ENCODE measurements around the gene MOB3B.

The MOB3B gene

DNA sequence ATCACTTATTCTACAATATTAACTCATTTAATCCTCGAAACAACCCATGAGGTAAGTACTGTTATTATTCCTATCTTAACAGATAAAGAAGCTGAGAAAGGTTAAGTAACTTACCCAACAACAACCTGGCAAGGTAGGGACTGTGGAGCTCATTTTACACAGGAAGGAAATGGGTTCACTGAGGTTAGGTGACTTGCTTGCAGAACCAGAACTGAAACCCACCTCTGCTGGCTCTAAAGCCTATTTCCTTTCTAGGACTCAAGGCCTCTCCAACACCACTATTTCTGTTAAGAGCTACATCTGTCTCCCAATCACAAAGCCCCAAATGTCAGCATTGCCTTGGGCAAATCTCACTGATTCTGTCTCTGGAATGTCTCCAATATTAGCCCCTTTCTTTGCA lies 44.5 kb downstream of the MOB3B start:
- ChIA-PET POLR2A (no interaction called here), CTCF (no interaction called here)
- TF ChIP-seq, protein P1, sequence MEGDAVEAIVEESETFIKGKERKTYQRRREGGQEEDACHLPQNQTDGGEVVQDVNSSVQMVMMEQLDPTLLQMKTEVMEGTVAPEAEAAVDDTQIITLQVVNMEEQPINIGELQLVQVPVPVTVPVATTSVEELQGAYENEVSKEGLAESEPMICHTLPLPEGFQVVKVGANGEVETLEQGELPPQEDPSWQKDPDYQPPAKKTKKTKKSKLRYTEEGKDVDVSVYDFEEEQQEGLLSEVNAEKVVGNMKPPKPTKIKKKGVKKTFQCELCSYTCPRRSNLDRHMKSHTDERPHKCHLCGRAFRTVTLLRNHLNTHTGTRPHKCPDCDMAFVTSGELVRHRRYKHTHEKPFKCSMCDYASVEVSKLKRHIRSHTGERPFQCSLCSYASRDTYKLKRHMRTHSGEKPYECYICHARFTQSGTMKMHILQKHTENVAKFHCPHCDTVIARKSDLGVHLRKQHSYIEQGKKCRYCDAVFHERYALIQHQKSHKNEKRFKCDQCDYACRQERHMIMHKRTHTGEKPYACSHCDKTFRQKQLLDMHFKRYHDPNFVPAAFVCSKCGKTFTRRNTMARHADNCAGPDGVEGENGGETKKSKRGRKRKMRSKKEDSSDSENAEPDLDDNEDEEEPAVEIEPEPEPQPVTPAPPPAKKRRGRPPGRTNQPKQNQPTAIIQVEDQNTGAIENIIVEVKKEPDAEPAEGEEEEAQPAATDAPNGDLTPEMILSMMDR (IDR thresholded peaks at IDR 0.05; ENCODE audit: insufficient read depth, low read length, missing control alignments) = no peak
- no peak overlapping the region for H3K4me3 ChIP-seq (ENCODE audit: low read depth, low read length)
- no peak for DNase-seq (ENCODE audit: low read depth, low spot score)

DNA sequence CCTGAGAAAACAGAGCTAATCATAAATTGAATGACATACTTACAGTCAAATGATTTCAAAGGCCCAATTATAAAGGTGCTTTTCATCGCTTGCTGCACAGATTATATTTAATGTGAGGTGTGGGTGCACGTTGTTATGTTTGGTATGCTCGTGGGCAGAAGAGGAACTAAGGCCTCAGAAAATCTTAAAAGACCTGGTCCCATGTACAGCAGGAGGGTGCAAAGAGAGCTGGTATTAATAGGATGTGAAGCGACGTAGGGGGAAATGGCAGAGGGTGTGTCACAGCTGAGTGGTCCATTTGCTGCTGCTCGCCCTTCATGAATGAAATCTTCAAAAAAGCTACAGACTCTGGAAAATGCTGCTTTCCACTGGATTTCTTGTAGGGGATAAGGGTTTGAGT lies 46.0 kb downstream of the MOB3B start:
- H3K4me3 ChIP-seq (ENCODE audit: low read depth, low read length) = no peak overlapping the region
- ChIA-PET POLR2A (no interaction called here), CTCF (no interaction called here)
- no peak for DNase-seq (ENCODE audit: low read depth, low spot score)
- TF ChIP-seq, protein P1 (IDR thresholded peaks at IDR 0.05; ENCODE audit: insufficient read depth, low read length, missing control alignments) = no peak

DNA sequence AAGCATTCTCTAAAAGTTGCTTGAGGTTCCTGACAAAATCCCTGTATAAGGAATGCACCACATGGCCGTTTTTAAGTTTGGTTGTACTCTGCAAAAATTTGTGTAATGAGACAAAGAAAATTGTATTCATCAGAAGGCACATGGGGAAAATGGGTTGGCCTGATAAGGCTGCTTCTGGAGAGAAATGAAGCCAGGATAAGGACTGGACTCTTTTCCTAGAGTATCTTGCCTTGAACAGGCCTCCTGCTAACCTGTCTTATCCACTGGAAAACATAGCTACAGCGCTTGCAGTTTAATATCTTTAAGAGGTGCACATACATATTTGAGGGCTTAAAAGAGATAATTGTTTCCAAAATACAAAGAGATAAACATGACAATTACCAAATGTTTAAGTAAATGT lies 46.9 kb downstream of the MOB3B start:
- ChIA-PET POLR2A (no interaction called here), CTCF (no interaction called here)
- no peak for DNase-seq (ENCODE audit: low read depth, low spot score)
- TF ChIP-seq, protein P1 (IDR thresholded peaks at IDR 0.05; ENCODE audit: insufficient read depth, low read length, missing control alignments) = no peak
- no peak overlapping the region for H3K4me3 ChIP-seq (ENCODE audit: low read depth, low read length)

DNA sequence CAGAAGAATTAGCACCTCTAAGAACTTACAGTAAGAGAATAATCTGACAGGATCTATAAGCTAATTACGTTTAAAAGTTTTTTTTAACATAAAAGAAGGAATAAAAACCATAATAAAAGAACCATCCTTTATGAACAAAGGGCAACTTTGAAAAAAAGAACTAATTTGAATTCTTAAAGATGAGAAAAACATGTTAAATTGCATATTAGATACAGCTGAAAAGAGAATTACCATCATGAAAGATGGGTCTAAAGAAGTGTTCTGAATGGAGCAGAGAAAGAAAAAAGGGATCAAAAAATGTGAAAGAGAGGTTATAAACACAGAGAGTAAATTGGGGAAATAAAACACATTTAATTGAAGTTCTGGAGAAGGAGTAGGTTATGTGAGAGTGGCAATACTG lies 51.3 kb downstream of the MOB3B start:
- ChIA-PET POLR2A (no interaction called here), CTCF (no interaction called here)
- TF ChIP-seq, protein P1 (IDR thresholded peaks at IDR 0.05; ENCODE audit: insufficient read depth, low read length, missing control alignments) = no peak
- no peak overlapping the region for H3K4me3 ChIP-seq (ENCODE audit: low read depth, low read length)
- no peak for DNase-seq (ENCODE audit: low read depth, low spot score)

DNA sequence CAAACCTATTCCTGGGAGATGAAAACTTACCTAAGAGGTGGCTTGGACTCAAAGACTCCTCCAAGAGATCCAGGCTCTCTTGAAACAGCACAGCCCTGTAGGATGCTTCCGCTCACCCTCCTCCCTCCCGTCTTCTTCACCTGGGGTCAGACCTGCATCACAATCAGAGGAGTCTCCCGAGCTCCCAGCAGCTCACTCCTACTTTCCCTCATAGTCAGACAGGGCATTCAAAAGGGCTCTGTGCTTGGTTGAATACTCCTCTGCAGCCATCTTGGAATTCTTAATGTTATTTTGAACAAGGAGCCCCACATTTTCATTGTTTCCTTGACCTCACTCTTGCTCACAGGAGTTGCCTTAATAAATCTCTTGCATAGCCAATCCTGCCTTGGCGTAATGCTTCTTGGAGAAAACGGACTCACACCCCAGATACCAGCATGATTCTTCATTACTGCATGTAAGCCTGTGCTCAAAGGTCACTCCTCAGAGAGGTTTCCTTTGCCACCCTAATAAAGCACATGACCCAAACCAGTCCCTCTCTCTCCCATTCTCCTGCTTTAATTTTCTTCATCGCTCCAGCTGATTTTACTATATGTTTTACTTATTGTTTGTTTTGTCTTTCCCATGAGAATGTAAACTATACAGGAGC lies 52.6 kb downstream of the MOB3B start:
- CTCF ChIA-PET = no interaction called here

DNA sequence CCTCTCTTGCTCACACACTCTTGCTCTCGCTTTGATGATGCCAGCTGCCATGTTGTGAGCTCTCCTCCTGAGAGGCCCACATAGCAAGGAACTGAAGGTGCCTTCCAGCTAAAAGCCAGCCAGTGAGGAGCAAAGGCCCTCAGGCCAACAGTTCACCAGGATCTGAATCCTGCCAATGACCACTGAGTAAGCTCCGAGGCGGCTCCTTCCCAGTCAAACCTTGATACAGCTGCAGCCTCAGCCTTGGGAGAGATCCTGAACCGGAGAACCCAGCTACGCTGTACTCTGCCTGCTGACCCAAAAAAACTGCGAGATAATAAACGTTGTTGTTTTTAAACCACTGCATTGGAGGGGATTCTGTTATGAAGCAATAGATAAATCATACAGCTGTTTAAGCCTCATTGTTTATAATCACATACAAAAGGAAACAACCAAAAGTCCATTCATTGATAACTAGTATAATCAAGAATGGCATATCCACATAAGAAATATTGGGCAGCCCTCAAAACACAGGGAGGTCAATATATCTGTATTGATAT lies 54.5 kb downstream of the MOB3B start:
- no peak for DNase-seq (ENCODE audit: low read depth, low spot score)
- CTCF ChIA-PET = no interaction called here
- TF ChIP-seq, protein P1 (IDR thresholded peaks at IDR 0.05; ENCODE audit: insufficient read depth, low read length, missing control alignments) = no peak
- POLR2A ChIA-PET = no interaction called here
- no peak overlapping the region for H3K4me3 ChIP-seq (ENCODE audit: low read depth, low read length)

More for the DNA sequence above, 52.6 kb downstream of the MOB3B start:
- DNase-seq (ENCODE audit: low read depth, low spot score) = no peak
- TF ChIP-seq, protein P1 (IDR thresholded peaks at IDR 0.05; ENCODE audit: insufficient read depth, low read length, missing control alignments) = no peak
- POLR2A ChIA-PET = no interaction called here
- H3K4me3 ChIP-seq (ENCODE audit: low read depth, low read length) = no peak overlapping the region

Data from AG04449 (cell line).